ENCODE data around the gene CLEC16A. TPM values are rescaled to one million over a fixed set of nuclear protein-coding genes. Genes with fewer than 3 reads are reported as not detected.
"Not testable (repeated sequence)": the region's sequence is repeated elsewhere in the genome, so short reads cannot be mapped to it uniquely, and the experiment has no call there.

The CLEC16A gene
- polyA plus RNA-seq, 1 donor = 27.0 TPM

DNA sequence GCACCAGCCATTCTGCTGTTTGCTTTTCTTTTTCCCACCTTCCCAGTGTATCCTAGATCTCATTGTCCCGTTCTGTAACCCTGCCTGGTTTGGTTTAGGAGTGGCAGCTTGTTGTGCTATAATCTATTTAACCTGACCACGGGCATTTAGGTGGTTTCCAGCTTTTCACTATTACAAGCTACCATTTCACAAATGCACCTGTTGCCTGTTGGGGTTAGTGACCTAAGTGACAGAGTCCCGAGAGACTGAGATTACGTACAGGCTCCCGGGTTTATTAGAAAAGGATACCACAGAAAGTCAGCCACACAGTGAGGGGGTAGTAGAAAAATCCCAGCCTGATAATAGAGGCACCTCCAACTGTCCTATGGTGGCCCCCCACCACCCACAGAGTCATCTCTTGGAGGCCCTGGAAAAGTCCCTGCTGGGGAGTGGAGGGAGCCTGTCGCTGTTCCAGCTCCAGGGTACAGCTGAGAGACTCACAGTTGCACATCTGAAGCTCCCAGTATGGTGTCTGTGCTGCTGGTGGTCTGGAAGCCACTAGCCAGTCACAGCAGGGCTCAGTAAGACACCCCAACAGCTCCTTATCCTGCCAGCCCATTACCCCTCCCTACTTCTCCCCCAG lies 21.2 kb downstream of the CLEC16A start:
- no peak for DNase-seq

DNA sequence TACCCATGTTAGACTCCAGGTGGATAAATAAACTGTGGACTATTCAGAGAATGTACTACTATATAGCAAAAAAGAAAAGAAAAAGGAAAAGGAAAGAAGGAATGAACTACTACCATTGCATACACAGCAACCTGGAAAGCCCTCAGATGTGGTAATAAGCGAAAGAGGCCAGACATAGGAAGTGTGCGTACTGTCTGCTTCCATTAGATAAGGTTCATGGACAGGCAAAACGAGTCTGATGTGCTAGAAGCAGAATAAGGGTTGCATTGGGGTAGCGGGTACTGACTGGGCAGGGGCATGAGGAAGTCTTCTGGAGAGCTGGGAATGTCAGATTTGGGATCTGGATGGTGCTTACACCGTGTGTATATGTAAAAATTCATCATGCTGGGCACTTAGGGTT lies 21.8 kb downstream of the CLEC16A start:
- DNase-seq = no peak

DNA sequence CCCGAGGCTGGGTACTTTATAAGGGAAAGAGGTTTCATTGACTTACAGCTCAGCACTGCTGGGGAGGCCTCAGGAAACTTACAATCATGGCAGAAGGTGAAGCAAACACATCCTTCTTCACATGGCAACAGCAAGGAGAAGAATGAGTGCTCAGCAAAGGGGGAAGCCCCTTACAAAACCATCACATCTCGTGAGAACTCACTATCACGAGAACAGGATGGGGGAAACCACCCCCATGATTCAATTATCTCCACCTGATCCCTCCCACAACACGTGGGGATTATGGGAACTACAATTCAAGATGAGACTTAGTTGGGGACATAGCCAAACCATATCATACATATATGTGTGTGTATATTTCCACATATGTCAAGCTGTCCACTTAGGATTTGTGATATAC lies 22.2 kb downstream of the CLEC16A start:
- not testable (repeated sequence) for DNase-seq

DNA sequence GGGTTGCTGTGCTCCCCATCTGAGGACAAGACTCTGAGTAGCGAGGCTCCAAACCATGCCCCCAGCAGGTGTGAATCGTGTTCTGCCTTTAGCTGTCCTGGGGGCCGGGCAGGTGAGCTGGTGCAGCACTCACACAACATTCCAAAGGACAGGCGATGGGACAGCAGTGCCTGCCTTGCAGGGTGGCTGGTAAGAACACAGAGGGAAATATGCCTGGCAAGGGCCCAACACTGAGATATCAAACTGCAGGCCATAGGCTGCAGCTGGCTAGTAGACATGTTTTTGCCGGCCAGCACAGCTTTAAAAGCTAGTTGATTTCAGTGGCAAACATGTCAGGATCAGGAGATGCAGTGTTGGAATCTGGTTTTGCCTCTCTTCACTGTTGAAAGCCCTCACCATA lies 23.6 kb downstream of the CLEC16A start:
- DNase-seq = no peak

DNA sequence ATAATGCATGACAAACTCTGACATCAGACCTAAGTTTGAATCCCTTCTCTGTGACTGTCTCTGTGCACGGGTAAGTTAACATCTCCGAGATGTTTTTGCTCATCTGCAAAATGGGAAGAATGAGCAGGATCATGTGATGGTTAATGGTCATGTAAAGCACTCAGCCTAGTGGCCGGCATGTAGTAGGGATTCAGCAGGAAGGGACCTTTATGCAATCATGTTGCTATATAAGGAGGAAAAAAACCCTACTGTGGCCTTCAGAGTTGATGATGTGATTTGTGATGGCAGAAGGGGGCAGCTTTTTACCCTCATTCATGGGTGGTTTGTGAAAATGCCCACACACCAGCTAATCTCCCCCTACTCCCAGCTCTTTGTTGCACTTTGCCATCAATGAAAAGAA lies 24.1 kb downstream of the CLEC16A start:
- no peak for DNase-seq

DNA sequence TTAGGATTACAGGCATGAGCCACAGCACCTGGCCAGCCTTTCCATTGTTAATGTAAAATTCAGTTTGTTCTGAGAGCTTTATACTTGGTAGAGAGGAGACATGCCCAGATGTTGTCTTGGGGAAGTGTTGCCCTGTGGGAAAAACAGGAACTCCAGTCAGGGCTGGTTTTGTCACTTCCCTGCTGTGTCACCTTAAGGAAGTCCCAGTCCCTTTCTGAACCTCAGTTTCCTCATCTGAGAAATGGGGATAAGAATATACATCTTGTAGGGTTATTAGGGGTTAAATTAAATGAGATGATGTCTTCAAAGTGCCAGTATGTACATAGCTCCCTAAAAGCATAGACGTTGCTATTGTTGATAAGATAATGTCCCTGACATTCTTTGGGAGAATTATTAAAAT lies 25.3 kb downstream of the CLEC16A start:
- no peak for DNase-seq

DNA sequence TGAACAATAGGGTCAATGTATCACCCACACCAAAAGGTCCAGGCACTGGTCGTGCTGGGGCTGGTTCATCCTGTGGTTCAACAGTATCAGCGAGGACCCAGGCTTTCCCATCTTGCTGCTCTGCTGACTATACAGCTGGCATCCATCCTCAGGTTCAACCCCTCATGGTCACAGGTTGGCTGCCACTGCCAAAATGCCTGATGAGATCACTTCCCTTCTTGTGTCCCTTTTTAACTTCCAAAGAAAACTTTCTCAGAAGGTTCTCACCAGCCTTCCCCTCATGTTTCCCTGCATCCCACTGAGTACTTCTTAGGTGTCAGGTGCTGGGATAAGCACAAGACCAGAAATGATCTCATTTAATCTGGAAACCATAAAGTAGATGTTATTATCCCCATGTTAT lies 25.7 kb downstream of the CLEC16A start:
- DNase-seq = no peak

DNA sequence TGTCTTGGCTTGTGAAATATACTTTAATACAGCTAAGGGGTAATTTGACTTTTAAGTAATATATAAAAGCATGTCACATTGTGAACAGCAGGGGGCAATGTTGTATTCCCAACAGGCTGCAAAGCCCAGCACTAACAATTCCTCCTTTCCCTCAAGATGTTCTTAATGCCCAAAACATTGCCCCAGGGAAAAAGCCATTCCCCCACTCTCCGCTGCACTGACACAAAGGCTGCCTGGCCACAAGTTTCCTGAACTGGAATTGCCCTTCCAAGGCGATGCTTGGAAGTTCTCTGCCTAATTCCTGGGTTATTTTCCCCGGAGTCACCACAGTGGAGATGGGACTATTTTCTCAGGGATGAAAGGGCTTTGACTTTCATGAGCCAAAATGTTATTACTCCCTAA lies 27.2 kb downstream of the CLEC16A start:
- peak; percentile 75 for DNase-seq

DNA sequence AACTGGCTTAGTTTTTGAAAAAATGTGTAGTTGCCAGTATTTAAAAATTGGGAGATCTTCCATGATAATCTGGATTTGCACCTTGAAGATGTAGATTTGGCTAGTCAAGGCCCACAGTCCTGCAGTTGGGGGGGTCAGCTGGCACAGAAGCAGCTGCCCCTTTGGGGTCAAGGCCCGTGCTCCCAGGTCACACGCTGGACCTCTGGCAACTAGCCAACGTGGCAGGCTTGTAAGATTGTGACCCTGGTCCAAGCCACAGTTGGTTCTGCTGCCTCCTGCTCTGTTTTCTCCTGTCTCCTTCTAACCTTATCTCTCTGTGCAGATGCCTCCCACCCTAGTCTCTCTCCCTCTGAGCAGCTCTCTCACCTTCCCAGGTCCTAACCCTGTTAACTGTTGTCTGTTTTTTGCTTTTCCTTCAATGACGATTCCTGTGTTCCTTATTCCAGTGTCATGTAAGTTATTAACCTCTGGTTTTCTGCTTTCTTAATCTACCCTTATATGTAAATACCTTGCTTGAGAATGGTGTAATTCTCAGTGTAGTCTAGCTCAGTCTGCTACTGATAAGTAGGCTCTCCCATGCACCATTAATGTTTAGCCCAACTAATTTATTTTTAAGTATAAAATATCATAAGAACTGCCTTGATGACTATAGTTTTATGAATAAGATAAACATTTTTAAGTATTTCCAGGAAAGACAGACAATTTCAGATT lies 27.9 kb downstream of the CLEC16A start:
- DNase-seq = no peak

DNA sequence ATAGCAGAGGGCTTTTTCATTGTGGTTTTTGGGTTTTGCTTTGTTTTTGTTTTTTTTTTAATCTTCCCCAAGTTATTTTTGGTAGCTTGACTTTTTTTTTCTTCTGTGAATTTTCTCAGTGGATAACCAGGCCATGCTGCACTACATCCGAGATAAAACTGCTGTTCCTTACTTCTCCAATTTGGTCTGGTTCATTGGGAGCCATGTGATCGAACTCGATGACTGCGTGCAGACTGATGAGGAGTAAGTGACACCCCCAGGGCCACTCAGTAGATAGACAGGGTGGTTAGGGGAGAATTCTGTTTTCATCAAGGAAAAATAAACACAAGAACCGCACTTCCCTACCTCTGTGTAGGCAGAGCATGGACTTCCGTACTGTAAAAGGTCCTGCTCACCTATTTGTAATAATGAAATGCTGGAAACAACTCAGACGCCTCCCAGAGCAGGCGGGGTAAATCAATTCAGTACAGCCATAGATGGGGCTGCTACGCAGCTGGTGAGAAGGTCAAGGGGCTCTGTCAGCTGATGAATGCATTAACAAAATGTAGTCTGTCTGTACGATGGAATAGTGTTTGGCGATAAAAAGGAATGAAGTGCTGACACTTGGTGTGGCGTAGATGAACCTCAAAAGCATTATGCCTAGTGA lies 28.6 kb downstream of the CLEC16A start:
- no peak for DNase-seq

DNA sequence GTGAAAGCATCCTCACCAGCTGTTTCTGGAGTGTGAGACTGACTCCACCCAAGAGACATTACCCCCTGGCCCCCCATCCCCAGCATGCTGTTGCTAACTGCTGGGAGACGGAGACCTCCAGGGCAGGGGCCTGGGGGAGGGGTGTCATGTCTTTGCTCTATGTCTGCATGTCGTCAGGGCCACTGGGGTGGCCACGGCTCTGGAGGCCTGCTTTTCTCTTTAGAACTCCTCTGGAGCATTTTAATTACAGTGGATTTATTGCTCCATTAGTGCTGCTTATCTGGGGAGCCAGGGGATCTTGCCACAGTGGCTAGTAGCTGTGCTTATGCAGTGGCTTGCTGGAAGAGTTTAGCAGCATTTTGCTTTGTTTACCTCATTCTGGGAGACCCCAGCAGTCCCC lies 32.3 kb downstream of the CLEC16A start:
- DNase-seq = peak; percentile 75

DNA sequence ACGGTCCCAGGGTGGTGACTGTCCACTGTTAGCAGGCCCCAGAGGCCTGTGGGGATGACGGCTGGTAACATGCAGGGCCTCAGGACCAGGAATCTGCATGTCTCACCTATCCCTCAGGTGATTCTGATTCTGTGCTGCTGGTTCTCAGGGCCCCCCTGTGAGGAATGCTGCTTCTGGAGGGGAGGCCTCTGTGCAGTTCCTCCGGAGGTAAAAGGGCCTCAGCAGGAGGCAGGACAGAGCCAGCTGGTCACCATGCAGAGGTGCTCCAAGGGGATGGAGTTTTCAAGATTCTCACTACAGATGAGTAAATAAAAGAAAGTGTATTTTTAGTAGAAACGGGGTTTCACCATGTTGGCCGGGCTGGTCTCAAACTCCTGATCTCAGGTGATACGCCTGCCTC lies 33.8 kb downstream of the CLEC16A start:
- DNase-seq = no peak

DNA sequence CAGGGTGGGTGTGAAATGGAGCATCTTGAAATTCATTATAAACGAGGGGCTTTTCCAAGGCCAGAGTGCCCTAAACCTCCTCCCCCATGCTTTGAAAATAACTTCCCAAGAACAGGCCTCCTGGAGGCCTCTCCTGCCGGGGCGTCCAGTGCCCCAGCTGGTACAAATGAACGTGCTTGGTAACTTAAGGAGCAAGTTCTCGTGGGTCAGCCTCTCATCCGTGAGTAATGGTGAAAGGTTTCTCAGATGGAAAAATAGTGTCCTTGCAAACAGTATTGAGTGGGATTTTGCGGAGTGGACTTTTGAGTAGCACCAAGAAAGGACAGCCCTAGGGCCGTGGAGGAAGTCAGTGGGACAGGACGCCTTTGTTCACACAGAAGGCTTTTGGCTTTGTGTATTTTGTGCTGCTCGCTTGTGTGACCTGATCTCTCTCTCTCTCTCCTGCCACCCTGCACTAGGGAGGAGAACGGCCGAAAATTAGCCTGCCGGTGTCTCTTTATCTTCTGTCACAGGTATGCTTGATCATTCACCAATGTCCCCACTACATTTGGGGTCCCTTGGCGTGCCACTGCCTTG lies 34.6 kb downstream of the CLEC16A start:
- DNase-seq = no peak

DNA sequence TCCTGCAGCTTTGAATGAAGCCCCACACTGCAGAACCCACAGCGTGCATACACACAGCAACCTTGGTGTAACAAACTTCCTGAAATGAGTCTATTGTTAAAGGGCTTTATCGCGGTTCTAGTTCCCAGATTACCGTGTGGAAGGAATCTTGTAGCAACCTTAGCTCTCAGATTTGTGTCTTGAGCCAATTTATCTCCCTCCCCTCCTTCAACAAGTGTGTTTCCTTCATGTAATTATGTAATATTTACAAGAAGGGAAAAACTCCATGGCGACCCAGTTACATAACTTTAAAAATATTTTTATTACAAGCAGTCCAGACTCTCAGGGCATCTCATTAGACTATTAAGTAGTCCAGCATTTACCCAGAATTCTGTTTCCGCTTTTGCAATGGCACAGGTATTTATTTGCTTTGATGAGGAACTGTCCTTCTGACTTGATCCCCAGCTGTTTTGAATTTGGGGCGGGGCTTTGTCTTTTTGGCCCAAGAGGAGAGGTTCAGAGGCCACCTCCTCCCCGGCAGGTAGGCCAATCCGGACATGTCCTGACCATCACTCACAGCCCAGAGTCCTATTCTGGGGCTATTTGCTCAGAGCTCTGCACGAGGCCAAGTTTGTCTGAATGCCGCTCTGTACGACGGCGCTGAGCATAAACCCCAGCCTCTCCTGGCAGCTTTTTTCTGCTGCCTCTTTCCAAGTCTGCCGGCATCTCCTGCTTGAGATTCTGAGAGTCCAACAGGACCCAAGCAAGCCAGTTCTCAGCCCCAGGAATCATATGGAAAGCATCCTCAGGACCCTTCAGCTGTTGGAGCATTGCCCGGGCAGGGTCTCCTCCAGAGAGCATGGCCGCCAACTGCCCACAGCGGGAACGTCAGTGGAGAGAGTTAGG lies 35.6 kb downstream of the CLEC16A start:
- DNase-seq = no peak

DNA sequence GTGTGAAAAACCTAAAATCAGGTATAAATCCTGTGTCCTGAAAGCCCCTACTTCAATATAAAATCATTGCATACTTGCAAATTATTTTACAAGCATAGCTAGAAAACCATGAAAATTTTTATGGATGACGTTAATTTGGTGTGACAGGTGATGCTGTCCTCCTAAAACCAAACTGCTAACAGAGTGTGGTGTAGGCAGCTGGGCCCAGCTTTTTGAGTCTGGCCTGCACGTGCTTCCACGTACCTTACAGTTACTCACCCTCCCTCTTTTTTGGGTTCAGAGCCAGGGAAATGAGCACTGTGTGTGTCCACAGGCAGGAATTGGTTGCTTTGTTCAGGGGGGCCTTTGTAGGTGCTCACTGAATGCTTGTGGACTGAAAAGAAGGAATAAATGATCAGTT lies 36.4 kb downstream of the CLEC16A start:
- DNase-seq = no peak

DNA sequence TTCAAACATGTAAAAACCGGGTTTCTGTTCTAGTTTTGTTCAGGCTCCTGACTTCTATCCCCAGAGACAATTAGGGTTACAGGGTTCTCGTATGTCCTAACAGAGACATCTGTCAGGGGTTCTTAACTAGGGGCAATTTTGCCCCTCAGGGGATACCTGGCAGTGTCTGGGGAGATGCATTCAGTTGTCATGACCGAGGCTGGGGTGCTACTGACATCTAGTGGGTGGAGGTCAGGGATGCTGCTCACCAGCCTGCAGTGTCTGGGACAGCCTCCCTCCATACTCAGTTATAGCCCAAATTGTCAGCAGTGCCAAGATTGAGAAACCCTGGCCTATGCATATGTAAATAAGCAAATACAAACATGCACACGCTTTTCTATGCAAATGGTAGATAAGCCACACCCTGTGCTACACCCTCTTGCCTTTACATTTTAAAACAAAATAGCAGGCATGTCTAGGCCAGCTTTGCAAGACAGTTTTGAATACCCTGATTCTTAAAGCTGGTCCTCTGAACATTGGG lies 37.4 kb downstream of the CLEC16A start:
- no peak for DNase-seq

DNA sequence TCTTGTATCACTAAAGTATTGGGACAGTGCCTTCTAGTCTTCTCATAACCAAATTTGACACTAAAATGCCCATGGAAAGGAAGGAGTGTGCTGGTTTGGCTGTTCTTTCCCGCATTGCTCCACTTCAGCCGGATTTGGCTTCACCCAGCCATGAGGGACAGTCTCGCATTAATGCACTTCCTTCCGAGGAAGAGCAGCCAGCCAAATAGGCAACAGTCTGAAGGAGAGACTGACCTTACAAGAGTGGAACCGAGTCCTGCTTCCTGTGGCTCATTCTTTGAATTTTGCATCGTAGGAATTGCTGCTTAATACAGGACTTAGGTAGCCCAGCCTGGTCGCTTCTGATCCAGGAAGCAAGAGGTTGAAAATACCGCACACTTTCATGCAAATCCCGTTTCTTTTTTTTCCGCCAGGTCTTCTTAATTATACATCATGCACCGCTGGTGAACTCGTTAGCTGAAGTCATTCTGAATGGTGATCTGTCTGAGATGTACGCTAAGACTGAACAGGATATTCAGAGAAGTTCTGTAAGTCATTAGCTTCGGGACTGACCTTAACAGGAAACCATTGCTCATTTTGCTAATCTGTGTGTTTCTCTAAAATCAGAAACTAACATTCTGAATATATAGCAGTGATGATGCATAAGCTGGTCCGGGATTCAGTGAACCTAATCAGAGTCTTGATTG lies 38.2 kb downstream of the CLEC16A start:
- DNase-seq = no peak

DNA sequence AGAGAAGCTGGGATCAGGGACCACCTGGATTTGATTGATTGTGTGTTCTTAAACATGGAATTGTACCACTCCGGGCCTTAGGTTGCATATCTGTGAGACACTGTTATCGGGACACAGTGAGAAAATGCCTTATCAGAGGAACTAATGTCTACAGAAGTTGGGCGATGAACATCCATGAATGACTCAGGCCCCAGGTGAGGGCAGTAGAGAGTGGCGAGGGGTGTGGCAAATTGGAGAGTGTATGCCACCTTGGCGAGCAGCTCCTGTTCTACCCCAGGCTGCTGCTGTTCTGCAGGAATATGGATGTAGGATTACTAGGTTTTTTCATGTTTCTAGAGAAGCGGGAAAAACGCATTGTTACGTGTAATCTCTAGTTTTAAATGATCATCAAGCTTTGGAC lies 38.8 kb downstream of the CLEC16A start:
- DNase-seq = no peak

DNA sequence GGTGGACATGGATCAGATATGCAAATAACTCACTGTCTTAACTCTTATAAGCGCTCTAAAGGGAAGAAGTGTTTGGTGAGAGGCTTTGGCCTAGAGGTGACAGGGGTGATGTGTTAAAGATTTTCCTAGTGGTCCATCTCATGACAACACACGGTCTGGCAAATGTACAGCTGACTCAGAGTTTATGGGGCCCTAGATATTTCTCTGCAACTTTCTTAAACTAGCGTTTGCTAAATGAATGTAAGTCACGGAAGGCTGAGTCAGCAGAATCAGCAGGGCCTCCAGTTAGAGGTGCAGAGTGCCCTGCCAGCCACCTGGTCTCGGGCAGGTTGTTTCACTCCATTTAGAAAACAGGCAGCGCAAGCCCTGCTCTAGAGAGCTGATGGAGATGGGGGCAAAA lies 40.1 kb downstream of the CLEC16A start:
- DNase-seq = no peak

DNA sequence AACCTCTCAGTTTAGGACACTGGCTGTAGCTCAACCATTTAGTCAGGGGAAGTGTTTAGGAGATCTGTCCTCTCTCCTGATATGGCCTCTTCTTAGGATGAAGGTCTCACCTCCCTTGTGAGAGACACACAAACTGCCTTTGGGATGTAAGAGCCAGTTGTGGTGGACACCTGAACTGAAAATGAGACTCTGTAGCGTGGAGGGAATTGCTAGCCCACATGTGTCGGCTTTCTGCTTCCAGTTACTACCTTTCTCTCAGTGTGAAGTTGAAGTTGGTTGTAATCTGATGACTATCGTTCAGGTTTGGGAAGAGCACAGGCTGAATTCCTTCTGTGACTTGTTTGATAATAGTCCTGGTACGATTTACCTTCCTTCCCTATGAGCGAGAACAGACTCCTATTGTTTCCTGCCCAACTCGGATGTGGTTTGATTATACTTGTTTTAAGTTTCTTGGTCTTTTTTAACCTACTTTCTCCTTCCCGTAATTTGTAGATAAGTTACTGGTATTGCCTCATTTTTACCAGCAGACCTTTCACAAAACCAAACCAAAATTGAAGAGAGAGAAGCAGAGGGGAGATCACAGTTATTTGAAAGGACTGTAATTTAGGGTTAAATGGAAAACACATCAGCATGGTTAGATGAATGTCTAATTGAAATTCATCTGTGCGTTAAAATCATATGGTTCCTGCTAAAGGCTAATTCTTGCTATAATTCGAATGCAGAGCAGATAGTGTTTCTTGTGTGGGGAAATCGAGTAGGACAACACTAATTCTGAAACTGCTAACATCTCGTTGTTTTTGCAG lies 43.2 kb downstream of the CLEC16A start:
- no peak for DNase-seq
